Posterior cingulate gyrus (tissue), 11 donors: Measurements from ENCODE around the gene NCKAP5.
A peak's percentile ranks its signal among the peaks of the same experiment; 100 is the strongest.

ENCODE experiments used
- DNase-seq, 10 donors: peaks; one replicate each; pipeline versions ENCODE4 v3.0.0 to v3.0.0-alpha.2; 2020 to 2021; ENCODE audit warnings: mixed read lengths in 3 of 10
- intact Hi-C: fragments of 100-400 bp; cut with DNase I; formaldehyde crosslinking; loops from one replicate; pipeline ENCODE4 v1.15.1; 2023

The NCKAP5 gene

DNA sequence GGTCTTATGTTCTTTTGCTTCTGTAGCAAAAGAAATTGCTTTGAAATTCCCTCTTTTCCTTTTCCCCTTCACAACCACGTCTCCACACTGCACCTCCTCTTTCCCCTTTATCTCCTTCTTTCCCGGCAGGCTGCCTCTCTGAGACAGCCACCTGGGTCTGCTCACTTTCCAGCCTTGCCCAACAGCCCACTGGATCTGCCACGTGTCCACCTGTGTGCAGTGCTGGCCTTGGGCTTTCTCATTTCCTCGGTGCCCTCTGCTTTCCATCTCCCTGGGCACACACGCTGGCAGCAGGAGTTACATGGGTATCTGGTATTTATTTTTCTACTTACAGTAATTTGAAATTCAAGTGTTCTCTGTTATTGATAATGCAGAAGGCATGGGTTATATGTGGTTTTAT is 684.8 kb downstream of the NCKAP5 start:
- no peak for DNase-seq
- intact Hi-C loops = no loop called here

- no peak for DNase-seq
- intact Hi-C loops = no loop called here
Measured at GRCh38 chr2:132881546-132881945, 686.7 kb downstream of the NCKAP5 start.

- DNase-seq = peak in 1 of 10 donors; percentile 48
- intact Hi-C loops = no loop called here
Measured at GRCh38 chr2:132877923-132878322, 690.3 kb downstream of the NCKAP5 start.

- intact Hi-C loops = no loop called here
- DNase-seq = peak in 1 of 10 donors; percentile 50
Measured at GRCh38 chr2:132876745-132877391, 691.4 kb downstream of the NCKAP5 start.

DNA sequence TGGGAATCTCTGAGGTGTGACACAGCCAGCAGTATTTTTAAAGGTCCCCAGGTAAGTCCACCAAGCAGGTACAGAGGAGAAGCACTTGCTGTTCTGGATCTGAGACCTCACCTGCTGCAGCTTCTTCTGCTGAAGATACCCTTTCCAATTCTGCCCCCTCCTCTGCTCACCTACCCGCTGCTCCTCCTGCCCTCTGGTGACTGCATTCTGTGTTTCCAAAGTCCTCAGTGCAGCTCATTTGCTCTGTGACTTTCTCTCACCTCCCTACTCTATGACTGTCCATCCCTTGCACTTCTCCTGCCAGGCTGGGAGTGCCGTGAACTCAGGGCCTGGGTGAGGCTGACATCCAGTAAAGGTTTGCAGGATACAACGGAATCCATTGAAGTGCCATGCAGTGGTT is 693.1 kb downstream of the NCKAP5 start:
- intact Hi-C loops = no loop called here

GRCh38 chr2:132873738-132874137 is 694.5 kb downstream of the NCKAP5 start:
- intact Hi-C loops = no loop called here
- DNase-seq = no peak

More for the DNA sequence above, 693.1 kb downstream of the NCKAP5 start:
- DNase-seq = no peak

DNA sequence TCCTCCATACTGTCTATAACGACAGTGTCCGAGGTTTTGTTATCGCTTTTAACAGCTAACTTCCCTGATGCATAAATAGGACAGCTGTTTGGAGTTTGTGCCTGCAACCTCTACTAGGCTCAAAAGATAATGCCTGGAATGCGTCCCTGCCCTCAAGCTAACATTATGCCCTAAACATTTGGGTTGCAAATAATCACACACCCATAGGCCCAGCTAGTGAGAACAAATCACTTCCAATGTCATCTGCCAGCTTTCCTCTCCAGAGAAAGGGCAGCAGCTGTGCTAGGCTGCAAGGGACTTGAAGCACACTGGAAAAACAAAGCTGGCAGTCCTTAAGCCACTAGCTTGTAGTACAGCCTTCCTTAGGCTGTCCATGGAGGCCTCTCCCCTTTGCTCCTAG is 696.4 kb downstream of the NCKAP5 start:
- DNase-seq = no peak
- intact Hi-C loops = no loop called here

DNA sequence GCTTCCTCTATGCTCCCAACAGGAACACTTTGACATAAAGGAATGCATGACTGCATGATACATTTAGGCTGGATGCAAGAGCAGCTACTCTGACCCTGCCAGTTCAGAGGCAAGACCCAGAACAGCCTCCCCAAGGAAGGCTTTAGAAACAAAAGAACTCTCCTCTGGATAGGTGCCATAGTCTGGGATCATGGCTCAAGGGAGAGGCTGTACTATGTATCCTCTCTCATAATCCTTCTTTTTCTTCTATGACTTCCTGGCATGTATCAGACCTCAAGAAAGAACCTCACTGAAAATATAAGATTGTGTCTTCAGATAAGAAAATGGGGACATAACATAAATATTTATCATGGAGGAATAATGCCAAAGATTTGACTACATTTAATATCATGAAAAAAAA is 704.3 kb downstream of the NCKAP5 start:
- intact Hi-C loops = no loop called here
- no peak for DNase-seq

DNA sequence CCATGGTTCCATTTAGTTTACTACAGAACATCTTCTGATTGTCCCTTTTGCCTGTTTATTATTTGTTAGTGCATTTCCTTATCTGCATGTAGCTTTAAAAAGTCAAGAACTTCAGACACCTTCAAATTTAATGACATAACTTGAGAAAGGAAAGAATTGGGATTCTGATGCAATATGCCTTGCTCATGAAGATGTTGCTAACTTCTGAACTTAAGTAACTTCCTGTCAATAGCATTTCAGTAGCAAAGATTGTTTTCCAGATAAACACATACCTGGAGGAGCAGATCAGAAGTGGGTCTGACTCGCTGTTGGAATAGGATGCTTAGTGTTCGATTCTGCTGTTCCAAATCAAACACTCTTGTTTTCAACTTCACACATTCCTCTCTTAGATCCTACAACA is 708.0 kb downstream of the NCKAP5 start:
- intact Hi-C loops = no loop called here
- no peak for DNase-seq

DNA sequence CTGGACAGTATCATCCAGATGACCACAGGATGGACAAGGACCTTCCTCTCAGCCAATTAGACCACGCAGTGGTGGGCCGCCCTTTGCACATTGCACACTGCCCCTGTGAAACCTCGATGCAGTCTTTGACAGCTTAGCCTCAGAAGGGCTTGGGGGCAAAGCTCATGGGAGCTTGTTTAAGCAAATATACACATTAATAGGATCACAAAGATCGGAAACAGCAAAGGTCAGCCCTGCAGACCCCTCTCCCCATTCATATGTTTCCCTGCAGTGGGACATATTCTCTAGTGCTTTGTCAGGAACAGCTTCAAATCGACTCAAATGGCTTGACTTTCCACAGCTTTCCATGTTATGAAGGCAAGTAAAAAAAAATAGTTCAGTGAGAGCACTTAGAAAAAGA is 708.7 kb downstream of the NCKAP5 start:
- no peak for DNase-seq
- intact Hi-C loops = no loop called here

DNA sequence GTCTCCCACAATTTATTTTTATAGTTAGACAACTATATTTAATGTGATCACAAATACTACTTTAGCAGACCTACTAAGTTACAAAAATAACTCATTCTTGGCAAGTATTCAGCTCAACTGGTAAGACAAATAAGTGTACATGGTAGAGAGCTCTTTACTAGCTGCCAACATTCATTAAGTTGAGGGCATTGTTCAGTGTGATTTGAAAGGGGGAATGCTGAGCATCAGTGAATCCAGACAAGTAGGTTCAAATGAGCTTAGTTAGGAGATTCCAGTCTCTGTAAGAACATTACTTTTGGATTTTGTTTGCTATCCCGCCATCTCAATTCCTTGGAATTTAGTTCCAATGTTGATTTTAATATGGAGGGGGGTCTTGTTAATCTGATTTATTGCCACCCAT is 710.9 kb downstream of the NCKAP5 start:
- intact Hi-C loops = no loop called here
- no peak for DNase-seq

DNA sequence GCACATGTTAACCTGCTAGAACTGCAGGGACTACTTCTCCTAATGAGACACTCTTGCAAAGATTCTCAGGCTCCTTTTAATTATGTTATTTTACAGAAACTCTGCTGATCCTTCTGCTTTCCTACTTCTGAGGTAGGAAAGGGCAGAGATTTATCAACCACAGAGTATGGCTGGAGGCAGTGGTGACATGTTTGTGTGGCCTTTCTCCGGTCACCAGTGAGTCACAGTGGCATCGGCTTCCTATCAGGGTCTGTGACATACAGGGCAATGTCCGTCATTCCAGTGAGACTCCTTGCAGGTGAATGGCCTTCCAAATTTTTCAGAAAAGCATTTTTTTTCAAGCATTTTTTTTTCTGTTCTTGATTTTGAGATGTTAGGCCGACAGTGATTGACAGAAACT is 717.6 kb downstream of the NCKAP5 start:
- no peak for DNase-seq
- intact Hi-C loops = no loop called here

DNA sequence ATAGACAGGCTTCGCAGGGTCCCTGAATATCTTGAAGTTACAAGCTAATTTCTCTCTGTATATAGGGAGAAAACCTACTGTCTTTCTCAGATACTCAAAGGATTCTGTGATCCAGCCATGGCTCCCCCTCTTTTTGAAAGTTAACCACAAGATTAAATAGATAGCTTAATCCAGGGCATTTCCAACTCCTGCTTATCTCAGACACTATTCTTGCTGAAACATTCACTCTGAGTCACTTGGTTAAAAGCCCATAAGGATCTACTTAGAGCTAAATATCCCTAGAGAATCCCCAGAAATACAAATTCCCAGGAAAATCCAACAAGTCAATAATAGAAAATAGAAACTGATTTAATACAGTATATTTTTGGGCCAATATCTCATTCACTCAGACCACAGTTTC is 719.1 kb downstream of the NCKAP5 start:
- no peak for DNase-seq
- intact Hi-C loops = no loop called here

- intact Hi-C loops = no loop called here
- no peak for DNase-seq
Measured at GRCh38 chr2:132845339-132845738, 722.9 kb downstream of the NCKAP5 start.

DNA sequence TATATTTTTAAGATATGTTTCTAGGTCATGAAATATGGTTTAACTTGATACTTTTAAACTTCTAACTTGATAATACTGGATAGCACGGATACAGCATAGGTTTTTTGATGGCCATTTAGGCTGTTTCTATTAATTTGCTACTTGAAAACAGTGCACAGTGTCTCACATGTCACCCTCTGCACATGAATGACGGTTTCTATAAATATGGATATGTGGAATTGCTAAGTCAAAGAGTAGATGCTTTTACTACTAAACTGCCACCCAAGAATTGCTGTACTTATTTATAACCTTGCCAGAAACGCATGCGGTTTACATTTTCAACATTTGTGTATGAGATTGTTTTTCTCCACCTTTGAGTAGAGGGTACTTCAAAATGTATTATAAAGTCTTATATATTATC is 723.7 kb downstream of the NCKAP5 start:
- intact Hi-C loops = no loop called here
- DNase-seq = no peak

GRCh38 chr2:132837769-132838168 is 730.5 kb downstream of the NCKAP5 start:
- intact Hi-C loops = no loop called here
- peak in 1 of 10 donors; percentile 57 for DNase-seq

DNA sequence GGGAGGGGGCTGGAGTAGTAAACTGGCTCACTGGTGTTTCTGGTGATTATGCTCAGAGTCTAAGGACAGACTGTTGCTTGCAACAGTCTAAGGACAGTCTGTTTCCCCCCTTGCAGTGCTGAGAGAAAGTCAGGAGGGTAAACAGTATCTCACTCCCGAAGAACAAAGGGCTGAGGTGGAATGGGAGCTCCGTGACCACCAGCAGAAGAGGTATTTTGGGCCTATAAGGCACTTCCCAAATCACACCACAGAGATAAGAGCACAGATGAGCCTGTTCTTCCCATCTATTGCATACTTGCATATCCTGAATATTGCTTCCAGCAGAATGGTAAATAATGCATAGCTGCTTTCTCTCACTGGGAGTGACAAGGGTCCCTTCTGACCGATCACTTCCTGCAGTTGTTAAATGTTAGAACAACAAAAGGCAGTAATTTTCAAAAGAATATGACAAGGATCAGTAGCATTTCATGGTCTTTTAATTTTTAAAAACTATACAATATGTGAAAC is 737.9 kb downstream of the NCKAP5 start:
- DNase-seq = no peak
- intact Hi-C loops = no loop called here

- DNase-seq = no peak
- intact Hi-C loops = no loop called here
Measured at GRCh38 chr2:132825601-132826000, 742.7 kb downstream of the NCKAP5 start.

DNA sequence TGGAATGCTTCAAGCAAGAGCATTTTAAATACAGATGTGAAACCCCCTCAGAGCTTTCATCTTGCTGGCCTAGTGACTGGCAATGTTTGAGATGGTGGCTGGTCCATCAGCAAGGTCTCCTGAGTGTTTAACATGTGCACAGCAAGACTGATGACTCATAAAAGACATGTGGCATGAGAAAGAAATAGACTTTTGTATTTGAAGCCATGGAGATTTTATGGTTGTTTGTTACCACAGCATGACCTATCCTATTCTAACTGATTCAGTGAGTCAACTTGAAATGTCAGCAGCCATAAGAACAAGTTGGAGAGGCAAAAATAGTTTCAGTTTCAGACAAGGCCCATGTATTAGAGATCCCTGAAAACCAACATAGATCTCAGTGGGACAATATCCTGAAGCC is 743.5 kb downstream of the NCKAP5 start:
- no peak for DNase-seq
- intact Hi-C loops = no loop called here

GRCh38 chr2:132816234-132816633 is 752.0 kb downstream of the NCKAP5 start:
- intact Hi-C loops = no loop called here

DNA sequence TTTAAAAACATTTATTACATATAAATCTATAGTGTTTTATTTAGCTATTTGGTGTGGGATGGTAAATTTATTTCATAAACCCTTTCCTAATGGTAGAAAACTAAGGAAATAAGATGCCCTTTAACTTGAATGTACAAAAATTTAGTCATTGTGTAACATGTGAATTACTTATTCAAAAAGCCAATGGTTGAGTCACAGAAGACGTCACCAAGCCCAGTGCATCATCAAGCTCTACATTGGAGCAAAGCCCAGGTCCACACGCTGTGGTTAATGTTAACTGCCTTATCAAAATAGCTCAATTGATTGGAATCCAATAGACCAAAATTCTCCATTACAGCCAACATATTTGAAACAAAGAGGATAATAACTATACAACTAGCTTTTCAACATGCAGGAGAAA is 752.7 kb downstream of the NCKAP5 start:
- no peak for DNase-seq
- intact Hi-C loops = no loop called here

More at GRCh38 chr2:132816234-132816633, 752.0 kb downstream of the NCKAP5 start:
- peak in 1 of 10 donors; percentile 48 for DNase-seq

GRCh38 chr2:132814651-132815050 is 753.6 kb downstream of the NCKAP5 start:
- DNase-seq = no peak
- intact Hi-C loops = no loop called here

GRCh38 chr2:132813422-132813821 is 754.8 kb downstream of the NCKAP5 start:
- intact Hi-C loops = no loop called here
- DNase-seq = no peak
